PFSK-1 (cell line): Measurements from ENCODE around the gene POU2F2.

Experiments used
- FOXP2 ChIP-seq: optimal IDR thresholded peaks from 2 replicates; pipeline ENCODE3; 2011; ENCODE audit warnings: borderline replicate concordance, control low read depth, inconsistent platforms; ENCODE audit not compliant: insufficient read depth; ENCODE audit errors: extremely low read length, extremely low read depth
- POLR2AphosphoS5 ChIP-seq: IDR thresholded peaks from 2 replicates; pipeline ENCODE4 v1.6.1; 2012; ENCODE audit warnings: low read depth, mild to moderate bottlenecking, control low read depth, low read length, moderate library complexity
- REST ChIP-seq, 2 experiments: IDR thresholded peaks; 2 replicates each; pipeline versions ENCODE4 v1.6.1 to v1.8.0; 2011 to 2012; ENCODE audit warnings: low read depth in 2 of 2, low read length in 2 of 2, control low read depth in 1 of 2, inconsistent platforms in 1 of 2, mild to moderate bottlenecking in 1 of 2, moderate library complexity in 1 of 2; ENCODE audit not compliant: insufficient read depth in 1 of 2
- SIN3A ChIP-seq: IDR thresholded peaks from 2 replicates; pipeline ENCODE4 v1.6.1; 2012; ENCODE audit warnings: mild to moderate bottlenecking, low read length, moderate library complexity, borderline replicate concordance; ENCODE audit not compliant: insufficient read depth
- TAF1 ChIP-seq: IDR thresholded peaks from 2 replicates; pipeline ENCODE4 v1.6.1; 2012; ENCODE audit warnings: low read length, control low read depth, borderline replicate concordance; ENCODE audit not compliant: insufficient read depth

POU2F2 gene

GRCh38 chr19:42161616-42162263 lies 29.5 kb upstream of the POU2F2 start:
- no peak for TF ChIP-seq POLR2AphosphoS5
- no peak for TF ChIP-seq TAF1
- no peak for TF ChIP-seq FOXP2
- no peak for TF ChIP-seq REST (IDR thresholded peaks at IDR 0.05; ENCODE audit: insufficient read depth in 1 of 2, low read depth in 2 of 2, low read length in 2 of 2)
- TF ChIP-seq SIN3A = no peak

- TF ChIP-seq TAF1 = no peak
- no peak for TF ChIP-seq FOXP2
- no peak for TF ChIP-seq SIN3A
- TF ChIP-seq REST (IDR thresholded peaks at IDR 0.05; ENCODE audit: insufficient read depth in 1 of 2, low read depth in 2 of 2, low read length in 2 of 2) = no peak
- TF ChIP-seq POLR2AphosphoS5 = no peak
Observed at GRCh38 chr19:42159942-42160341, 27.7 kb upstream of the POU2F2 start.

DNA sequence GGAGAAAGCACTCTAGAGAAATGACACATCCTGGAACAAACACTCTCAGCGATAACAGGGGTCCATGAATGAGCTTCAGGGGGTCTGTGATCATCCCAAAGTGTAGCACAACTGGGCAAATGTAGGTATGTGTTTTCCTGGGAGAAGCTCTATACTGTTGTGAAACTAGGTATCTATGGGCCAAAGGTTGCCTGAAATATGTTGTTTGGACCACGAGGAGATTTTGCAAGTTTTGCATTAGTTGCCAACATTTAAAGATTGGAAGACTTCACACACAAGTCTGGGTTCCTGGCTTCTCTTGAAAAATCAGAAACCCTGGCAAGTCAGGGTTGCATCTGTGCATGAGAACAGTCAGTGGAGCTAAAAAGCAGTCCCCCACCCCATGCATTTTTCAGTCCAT lies 26.7 kb upstream of the POU2F2 start:
- no peak for TF ChIP-seq TAF1
- no peak for TF ChIP-seq REST (IDR thresholded peaks at IDR 0.05; ENCODE audit: insufficient read depth in 1 of 2, low read depth in 2 of 2, low read length in 2 of 2)
- TF ChIP-seq FOXP2 = no peak
- TF ChIP-seq SIN3A = no peak
- TF ChIP-seq POLR2AphosphoS5 = no peak

- TF ChIP-seq REST (IDR thresholded peaks at IDR 0.05; ENCODE audit: insufficient read depth in 1 of 2, low read depth in 2 of 2, low read length in 2 of 2) (no peak), SIN3A (no peak), TAF1 (no peak), FOXP2 (no peak), POLR2AphosphoS5 (no peak)
Observed at GRCh38 chr19:42156571-42156970, 24.3 kb upstream of the POU2F2 start.

- TF ChIP-seq FOXP2 (no peak), TAF1 (no peak), SIN3A (no peak), REST (IDR thresholded peaks at IDR 0.05; ENCODE audit: insufficient read depth in 1 of 2, low read depth in 2 of 2, low read length in 2 of 2) (no peak), POLR2AphosphoS5 (no peak)
Observed at GRCh38 chr19:42155796-42156195, 23.6 kb upstream of the POU2F2 start.
